ENCODE data around the gene APBB3.

APBB3 gene

GRCh38 chr5:140574165-140574564 lies 9.8 kb upstream of the APBB3 start:
- DNase-seq (ENCODE audit: low read depth): no peak

DNA sequence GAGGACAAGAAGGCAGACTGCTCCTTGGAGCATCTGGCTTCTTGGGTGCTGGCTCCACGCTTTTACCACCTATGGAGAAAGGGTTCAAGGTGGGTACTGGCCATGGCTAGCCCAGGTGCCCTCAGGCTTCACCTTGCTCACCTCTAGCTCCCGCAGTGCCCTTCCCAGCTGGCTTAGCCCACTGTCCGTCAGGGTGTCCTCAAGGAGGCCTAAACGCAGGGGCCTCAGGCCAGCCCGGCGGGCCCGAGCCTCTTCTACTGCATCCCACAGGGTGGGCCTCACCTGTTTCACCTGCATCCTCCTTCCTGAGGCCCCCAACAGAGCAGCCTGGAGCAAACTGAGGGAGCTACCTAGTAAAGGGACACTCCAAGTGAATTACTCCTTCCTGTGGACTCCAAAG lies 9.3 kb upstream of the APBB3 start:
- no peak for DNase-seq (ENCODE audit: low read depth)

DNA sequence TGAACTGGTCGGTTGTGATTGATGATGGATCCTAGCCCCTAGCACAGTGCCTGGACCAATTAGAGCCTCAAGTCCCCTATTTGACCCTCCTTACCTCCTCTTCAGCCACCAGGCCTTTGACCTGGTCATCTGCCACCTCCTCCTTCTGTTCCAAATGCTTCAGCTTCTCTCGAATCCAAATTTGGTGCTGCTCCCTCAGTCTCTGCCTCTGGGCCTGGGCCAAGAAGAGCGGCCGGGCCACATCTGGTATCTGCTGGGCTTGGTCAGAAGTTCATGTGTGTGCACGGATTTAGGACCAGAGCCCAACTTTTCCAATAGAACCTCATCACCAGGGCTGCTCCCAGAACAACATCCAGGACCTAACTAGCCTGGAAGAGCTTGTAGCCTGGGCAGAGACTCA lies 6.7 kb upstream of the APBB3 start:
- no peak for DNase-seq (ENCODE audit: low read depth)

- DNase-seq (ENCODE audit: low read depth): no peak
Observed at GRCh38 chr5:140570488-140570887, 6.1 kb upstream of the APBB3 start.

DNA sequence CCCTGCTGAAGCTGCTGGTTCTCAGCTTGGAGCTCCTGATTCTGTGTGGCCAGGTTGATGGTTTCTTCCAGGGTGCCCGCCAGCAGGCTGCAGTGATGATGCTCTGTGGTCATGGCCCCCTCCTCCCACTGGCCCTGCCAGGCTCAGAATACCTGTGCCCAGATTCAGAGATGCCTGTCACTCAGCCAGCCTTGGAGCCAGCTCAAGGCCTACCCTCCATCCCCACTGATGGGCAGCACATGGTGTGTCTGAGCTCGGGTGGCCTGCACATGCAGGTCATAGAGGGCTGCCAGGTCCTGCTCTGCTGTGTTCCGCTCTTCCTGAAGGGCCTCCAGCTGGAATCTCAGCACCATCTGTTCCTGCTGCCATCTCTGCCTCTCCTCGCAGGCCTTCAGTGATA lies 5.7 kb upstream of the APBB3 start:
- no peak for DNase-seq (ENCODE audit: low read depth)

GRCh38 chr5:140569197-140569596 lies 4.8 kb upstream of the APBB3 start:
- no peak for DNase-seq (ENCODE audit: low read depth)

DNA sequence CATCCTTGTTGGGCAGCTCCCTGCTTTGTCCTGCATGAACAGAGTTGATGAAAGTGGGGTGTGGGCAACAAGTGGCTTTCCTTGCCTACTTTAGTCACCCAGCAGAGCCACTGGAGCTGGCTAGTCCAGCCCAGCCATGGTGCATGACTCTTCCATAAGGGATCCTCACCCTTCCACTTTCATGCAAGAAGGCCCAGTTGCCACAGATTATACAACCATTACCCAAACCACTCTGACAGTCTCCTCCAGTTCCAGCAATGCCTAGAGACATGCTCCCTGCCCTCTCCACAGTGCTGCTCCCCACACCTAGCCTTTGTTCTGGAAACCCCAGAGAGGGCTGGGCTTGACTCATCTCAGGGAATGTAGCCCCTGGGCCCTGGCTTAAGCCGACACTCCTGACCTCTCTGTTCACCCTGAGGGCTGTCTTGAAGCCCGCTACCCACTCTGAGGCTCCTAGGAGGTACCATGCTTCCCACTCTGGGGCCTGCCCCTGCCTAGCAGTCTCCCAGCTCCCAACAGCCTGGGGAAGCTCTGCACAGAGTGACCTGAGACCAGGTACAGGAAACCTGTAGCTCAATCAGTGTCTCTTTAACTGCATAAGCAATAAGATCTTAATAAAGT lies 4.2 kb upstream of the APBB3 start:
- no peak for DNase-seq (ENCODE audit: low read depth)

GRCh38 chr5:140567871-140568270 lies 3.5 kb upstream of the APBB3 start:
- no peak for DNase-seq (ENCODE audit: low read depth)

GRCh38 chr5:140567136-140567818 lies 2.9 kb upstream of the APBB3 start:
- no peak for DNase-seq (ENCODE audit: low read depth)

- DNase-seq (ENCODE audit: low read depth): no peak
Observed at GRCh38 chr5:140566665-140567064, 2.3 kb upstream of the APBB3 start.

DNA sequence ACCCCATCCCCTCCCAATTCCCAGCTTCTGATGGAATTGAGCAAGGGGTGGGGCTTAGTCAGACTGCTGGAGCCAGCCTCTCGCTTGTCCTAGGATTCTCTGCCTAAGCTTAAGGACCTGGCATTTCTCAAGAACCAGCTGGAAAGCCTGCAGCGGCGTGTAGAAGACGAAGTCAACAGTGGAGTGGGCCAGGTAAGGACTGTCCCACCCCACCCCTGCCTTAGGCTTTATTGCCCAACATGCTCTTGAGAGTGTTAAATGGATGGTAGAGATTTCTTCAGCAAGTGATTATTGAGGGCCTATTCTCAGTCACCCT lies 1.3 kb upstream of the APBB3 start:
- DNase-seq (ENCODE audit: low read depth): no peak

DNA sequence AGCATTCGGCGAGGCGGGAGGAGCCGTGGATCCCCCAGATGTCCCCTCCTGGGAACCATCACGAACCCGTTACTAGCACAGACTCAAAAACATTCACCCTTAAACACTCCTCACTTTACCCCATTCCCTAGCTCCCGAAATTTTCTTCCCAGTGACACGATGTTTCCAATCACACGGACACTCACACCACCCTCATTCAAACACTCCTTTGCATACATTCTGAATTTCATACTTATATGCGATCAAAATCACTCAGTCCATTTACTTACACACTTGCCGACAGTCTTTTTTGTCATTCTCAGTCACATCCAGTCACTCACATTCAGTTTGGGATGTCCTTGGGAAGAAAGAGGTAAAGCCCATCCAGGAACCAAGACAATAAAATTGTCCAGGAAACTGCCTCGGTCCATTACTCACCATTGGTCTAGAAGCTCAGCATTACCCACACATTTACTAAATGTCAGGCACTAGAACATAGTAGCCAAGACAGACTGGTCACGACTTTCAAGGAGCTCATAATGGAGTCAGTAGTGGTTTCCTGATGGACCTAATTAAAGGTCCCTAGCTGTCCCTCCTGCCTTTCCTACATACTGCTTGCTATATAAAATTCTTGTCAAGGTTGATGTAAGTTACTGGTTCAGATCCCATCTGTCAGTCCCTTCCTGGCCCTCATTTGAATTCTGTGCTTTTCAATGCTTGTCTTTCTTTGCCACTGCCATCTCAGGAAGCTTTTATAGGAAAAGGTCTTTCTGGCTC lies 804 bp upstream of the APBB3 start:
- no peak for DNase-seq (ENCODE audit: low read depth)

GRCh38 chr5:140563596-140563995 lies 802 bp downstream of the APBB3 start:
- DNase-seq (ENCODE audit: low read depth): no peak

DNA sequence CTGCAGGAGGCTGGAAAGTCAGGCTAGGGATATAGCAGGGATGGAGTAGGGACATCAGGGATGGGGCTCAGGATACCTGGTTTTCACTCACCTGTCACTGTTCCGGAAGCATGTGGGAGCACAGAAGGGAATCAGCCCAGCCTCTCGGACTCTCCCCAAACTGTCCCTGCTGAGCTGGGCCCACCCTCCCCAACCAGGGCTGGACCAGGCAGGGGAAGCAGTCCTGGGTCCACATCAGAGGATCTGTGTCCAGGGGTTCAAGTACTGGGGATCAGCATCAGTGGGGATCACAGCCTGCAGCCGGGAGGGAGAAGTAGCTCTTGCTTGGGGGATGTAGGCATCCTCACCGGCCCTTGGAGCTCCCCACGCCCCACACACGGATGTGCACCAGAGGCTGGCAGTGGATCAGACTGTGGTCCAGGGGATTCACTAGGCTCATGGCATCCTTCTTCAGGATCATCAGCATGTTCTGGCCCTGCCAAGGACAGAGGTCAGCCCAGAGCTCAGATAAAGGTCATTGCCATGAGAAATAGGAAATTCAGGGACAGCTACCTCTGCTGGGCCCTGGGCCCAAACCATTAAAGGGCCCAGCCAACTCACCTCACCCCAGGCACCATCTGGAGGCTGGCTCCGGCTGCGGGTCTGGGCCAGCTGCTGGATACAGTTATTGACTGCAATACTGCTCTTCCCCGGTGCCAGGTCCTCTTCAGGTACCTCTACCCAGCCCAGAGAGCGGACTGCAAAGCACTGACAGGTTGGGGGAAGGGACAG lies 2.5 kb downstream of the APBB3 start:
- DNase-seq (ENCODE audit: low read depth): no peak

GRCh38 chr5:140560227-140560626 lies 4.2 kb downstream of the APBB3 start:
- no peak for DNase-seq (ENCODE audit: low read depth)

DNA sequence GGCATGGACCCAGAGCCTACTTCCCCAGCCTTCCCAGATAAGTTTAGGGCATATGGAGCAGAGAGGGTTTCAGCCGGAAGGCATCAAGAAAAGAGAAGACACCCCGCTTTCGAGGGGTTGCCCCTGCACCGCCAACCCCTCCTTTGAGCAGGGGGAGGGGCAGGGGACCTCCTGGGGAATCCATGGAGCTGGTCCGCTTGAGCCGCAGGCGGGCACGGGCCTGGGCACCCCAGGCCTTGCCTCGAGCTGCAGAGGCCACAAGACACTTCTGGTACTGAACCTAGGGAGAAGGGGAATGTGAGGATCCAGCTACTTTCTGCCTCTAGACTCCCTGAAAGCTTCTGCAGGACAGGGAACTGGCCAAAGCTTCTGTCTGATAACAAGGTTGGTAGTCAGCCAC lies 5.9 kb downstream of the APBB3 start:
- no peak for DNase-seq (ENCODE audit: low read depth)

- DNase-seq (ENCODE audit: low read depth): no peak
Observed at GRCh38 chr5:140557965-140558364, 6.4 kb downstream of the APBB3 start.

DNA sequence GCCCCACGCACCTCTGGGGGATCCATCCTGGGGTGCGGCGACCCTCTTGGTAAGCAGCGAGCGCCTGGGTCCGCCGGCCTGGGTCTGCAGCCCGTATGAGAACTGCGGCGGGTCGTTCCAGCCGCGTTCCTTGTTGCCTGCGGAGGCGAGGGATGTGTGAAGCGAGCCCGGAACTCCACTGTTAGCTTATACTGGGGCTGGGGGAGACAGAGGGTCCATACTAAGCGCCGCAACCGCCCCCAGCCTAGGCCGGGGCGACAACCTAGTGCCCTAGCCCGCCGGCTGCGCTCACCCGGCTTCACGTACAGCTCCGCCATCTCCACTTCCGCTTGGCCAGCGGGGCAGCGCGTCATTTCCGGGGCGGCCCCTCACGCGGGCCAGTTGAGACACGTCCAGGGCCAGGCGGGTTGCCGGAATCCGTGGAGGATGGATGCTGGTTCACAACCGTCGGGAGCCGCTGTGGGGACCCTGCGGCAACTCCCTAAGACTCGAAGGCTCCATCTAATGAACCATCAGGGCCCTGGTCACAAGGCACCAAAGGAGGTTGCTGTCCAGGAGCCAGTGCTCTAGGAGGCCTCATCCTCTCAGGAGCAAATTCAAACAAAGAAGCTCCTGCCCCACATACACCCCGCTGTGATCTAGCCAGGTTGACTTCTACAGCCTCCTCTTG lies 7.1 kb downstream of the APBB3 start, which contains the start of gene SRA1:
Gene SRA1 (minus strand): TSS at position 338 of the 670 bp plus-strand sequence. CDS start 21 bp downstream, at position 317.
- peak; percentile 77 for DNase-seq (ENCODE audit: low read depth)

DNA sequence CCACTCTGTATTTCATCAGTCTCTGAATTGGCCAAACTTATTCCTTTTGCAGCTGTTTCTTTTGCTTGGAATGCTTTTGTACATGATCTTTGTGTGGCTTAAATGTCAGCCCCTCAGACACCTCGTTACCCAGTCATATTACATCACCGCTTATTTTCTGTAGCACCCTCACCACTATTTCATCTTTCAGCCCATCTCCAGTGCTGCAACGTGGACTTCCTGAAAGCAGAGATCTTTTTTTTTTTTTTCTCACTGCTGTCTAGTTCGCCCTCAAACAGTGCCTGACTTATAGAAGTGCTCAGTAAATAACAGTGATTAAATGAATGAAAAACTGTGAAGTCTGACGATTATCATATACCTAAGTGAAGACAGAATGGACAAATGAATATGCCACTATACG lies 8.0 kb downstream of the APBB3 start:
- no peak for DNase-seq (ENCODE audit: low read depth)

DNA sequence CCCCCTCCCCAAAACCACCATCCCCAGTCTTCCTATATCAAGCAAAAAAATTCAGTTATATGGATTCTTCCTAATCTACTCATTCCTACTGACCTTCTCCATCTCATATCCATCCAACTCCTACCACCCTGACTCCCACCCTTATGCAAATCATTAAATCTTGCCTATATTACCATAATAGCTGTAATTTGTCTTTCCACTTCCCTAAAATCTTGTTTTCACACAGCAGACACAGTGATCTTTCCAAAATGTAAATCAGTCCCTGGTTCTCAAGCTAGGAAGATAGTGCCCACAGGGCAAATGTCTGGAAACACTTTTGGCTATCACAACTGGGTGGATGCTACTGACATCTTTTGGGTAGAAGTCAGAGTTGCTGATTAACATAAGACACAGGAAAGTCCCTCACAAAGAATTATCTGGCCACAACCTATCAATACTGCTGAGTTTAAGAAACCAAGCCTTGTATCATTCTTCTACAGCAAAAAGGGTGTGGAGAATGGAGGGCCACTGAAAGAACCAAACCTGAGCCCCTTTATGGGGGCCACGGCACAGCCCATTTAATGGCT lies 8.6 kb downstream of the APBB3 start:
- DNase-seq (ENCODE audit: low read depth): no peak

DNA sequence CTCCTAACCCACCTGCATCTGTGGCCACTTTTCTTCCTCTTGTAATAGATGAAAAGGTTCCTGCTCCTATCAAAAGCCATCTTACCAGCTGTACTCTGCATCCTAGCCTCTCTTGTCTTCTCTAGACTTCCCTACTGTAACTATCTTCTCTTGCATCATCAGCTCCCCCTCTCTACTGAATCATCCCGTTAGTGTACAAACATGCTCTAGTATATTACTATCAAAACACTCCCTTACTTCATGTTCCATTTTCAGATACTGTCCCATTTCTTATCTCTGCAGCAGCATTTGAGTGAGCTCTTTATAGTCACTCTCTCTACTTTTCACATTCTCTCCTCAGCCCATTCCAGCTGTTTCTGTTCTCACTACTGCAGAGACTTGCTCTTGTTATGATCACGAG lies 9.9 kb downstream of the APBB3 start:
- DNase-seq (ENCODE audit: low read depth): no peak

DNA sequence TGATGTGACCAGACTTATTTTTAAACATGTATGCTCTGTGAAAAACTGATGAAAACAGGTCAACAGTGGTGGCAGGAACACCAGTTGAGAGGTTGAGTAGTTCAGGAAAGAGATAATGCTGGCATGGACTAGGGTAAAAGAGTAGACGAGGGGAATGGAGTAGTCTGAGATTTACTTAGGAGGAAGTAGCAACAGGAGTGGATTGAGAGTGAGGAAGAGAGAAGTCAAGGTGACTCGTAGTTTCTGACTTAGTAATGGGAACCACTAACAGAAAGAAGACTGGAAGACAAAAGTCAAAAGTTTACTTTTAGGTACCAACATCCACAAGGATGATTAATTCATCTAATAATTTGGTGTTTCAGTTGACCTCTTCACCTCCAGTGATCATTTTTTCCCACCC lies 10.7 kb downstream of the APBB3 start:
- DNase-seq (ENCODE audit: low read depth): no peak
